ENCODE measurements around the gene TTN.

TTN gene

GRCh38 chr2:178477443-178478129 is 329.6 kb downstream of the TTN start:
- FAIRE-seq (no peak), DNase-seq (ENCODE audit: insufficient read length, low spot score) (no peak)
- TF ChIP-seq, protein P1, sequence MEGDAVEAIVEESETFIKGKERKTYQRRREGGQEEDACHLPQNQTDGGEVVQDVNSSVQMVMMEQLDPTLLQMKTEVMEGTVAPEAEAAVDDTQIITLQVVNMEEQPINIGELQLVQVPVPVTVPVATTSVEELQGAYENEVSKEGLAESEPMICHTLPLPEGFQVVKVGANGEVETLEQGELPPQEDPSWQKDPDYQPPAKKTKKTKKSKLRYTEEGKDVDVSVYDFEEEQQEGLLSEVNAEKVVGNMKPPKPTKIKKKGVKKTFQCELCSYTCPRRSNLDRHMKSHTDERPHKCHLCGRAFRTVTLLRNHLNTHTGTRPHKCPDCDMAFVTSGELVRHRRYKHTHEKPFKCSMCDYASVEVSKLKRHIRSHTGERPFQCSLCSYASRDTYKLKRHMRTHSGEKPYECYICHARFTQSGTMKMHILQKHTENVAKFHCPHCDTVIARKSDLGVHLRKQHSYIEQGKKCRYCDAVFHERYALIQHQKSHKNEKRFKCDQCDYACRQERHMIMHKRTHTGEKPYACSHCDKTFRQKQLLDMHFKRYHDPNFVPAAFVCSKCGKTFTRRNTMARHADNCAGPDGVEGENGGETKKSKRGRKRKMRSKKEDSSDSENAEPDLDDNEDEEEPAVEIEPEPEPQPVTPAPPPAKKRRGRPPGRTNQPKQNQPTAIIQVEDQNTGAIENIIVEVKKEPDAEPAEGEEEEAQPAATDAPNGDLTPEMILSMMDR (IDR thresholded peaks at IDR 0.05; ENCODE audit: insufficient read depth, missing control alignments), result no peak

GRCh38 chr2:178476477-178476876 is 330.7 kb downstream of the TTN start:
- DNase-seq (ENCODE audit: insufficient read length, low spot score) (no peak), FAIRE-seq (no peak)
- TF ChIP-seq, protein P1 (IDR thresholded peaks at IDR 0.05; ENCODE audit: insufficient read depth, missing control alignments), result no peak
